OCI-LY1 (cell line): ENCODE measurements around the gene CETN3.
A peak's percentile ranks its signal among the peaks of the same experiment; 100 is the strongest.

Source experiments
- H2AFZ ChIP-seq: fragments of 200-600 bp; sonication (generic), shearing (Covaris generic); 2 replicates; pipeline ENCODE4 v1.6.0; 2014; ENCODE audit warnings: antibody characterized with exemption, mild to moderate bottlenecking, low read length
- H3F3A ChIP-seq: fragments of 200-600 bp; sonication (generic), shearing (Covaris generic); 2 replicates; pipeline ENCODE4 v1.6.0; 2014; ENCODE audit warnings: mild to moderate bottlenecking, antibody characterized with exemption, low read length, moderate library complexity; ENCODE audit not compliant: insufficient read depth
- H3K27ac ChIP-seq: fragments of 200-600 bp; sonication (generic); 2 replicates; pipeline ENCODE4 v1.5.1; 2014; ENCODE audit warnings: low read length, mixed run types, mild to moderate bottlenecking, low read depth; ENCODE audit not compliant: poor library complexity, severe bottlenecking
- H3K27me3 ChIP-seq: fragments of 200-600 bp; sonication (generic); 2 replicates; pipeline ENCODE4 v1.6.0; 2014; ENCODE audit warnings: antibody characterized with exemption, mild to moderate bottlenecking, low read length, moderate library complexity; ENCODE audit not compliant: insufficient read depth
- H3K36me3 ChIP-seq: fragments of 200-600 bp; sonication (generic); 2 replicates; pipeline ENCODE4 v1.6.1; 2014; ENCODE audit warnings: mild to moderate bottlenecking, antibody characterized with exemption, low read length, moderate library complexity, mixed read lengths; ENCODE audit not compliant: insufficient read depth
- H3K4me1 ChIP-seq: fragments of 200-600 bp; sonication (generic); 2 replicates; pipeline ENCODE4 v1.5.1; 2014; ENCODE audit warnings: mild to moderate bottlenecking, low read length, moderate library complexity; ENCODE audit not compliant: insufficient read depth, severe bottlenecking
- H3K4me2 ChIP-seq: fragments of 200-600 bp; sonication (generic), shearing (Covaris generic); 2 replicates; pipeline ENCODE4 v1.6.1; 2014; ENCODE audit warnings: low read length
- H3K4me3 ChIP-seq: fragments of 200-600 bp; sonication (generic); 2 replicates; pipeline ENCODE4 v1.5.1; 2014; ENCODE audit warnings: low read length, low read depth, mild to moderate bottlenecking, mixed read lengths; ENCODE audit not compliant: poor library complexity, severe bottlenecking
- H3K79me2 ChIP-seq: fragments of 200-600 bp; shearing (Covaris generic); 2 replicates; pipeline ENCODE4 v1.6.1; 2016; ENCODE audit warnings: mixed run types, low read length, mixed read lengths; ENCODE audit not compliant: insufficient read depth
- H3K9ac ChIP-seq: fragments of 200-600 bp; sonication (generic), shearing (Covaris generic); 2 replicates; pipeline ENCODE4 v1.6.1; 2014; ENCODE audit warnings: mild to moderate bottlenecking, low read length, mixed read lengths
- H3K9me2 ChIP-seq: fragments of 200-600 bp; sonication (generic), shearing (Covaris generic); 2 replicates; pipeline ENCODE4 v1.6.1; 2014; ENCODE audit warnings: low read depth, mild to moderate bottlenecking, low read length, mixed read lengths
- H3K9me3 ChIP-seq: fragments of 200-600 bp; shearing (Covaris generic); 2 replicates; pipeline ENCODE4 v1.6.1; 2014; ENCODE audit warnings: low read length, mixed read lengths
- H4K20me1 ChIP-seq: fragments of 200-600 bp; sonication (generic), shearing (Covaris generic); 2 replicates; pipeline ENCODE4 v1.6.0; 2016; ENCODE audit warnings: mild to moderate bottlenecking, low read length; ENCODE audit not compliant: insufficient read depth
- CTCF ChIP-seq: fragments of 200-600 bp; sonication (generic), shearing (Covaris generic); IDR thresholded peaks from 2 replicates; pipeline ENCODE4 v1.5.1; 2017; ENCODE audit warnings: mild to moderate bottlenecking, antibody characterized with exemption, low read length, moderate library complexity, mixed read lengths
- EZH2 ChIP-seq: fragments of 200-600 bp; sonication (generic), shearing (Covaris generic); IDR thresholded peaks from 2 replicates; pipeline ENCODE4 v1.8.0; 2017; ENCODE audit warnings: borderline replicate concordance, mixed run types, mild to moderate bottlenecking, antibody characterized with exemption, low read length, moderate library complexity, mixed read lengths

CETN3 gene

DNA sequence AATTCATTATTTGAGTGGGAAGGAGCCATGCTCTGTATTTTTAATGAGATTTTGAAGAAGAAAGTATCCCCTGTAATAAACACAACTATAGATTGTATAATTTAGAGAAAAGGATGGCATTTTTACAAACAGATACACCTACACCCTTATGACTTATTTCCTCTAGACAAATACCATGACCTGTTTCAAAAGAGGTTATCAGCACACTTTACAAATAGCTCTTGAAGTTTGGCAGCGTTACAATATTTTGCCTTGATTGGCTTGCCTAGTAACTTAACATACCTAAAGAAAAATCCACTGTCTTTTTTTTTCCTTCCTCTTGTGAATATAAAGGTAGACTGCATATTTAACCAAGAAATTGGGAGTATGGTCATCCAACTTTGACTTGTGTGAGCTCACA lies 28.5 kb upstream of the CETN3 start:
- H3K9ac ChIP-seq: no peak overlapping the region
- H3F3A ChIP-seq: no peaks in the 10 kb centered on the region
- peaks cover 8% of the 10 kb centered on the region for H3K4me1 ChIP-seq
- H3K27ac ChIP-seq: no peak overlapping the region
- no peaks in the 10 kb centered on the region for H3K27me3 ChIP-seq
- no peak overlapping the region for H2AFZ ChIP-seq
- H3K9me2 ChIP-seq: no peaks in the 10 kb centered on the region
- no peak overlapping the region for H3K4me2 ChIP-seq
- no peaks in the 10 kb centered on the region for H3K36me3 ChIP-seq
- H3K79me2 ChIP-seq: no peaks in the 10 kb centered on the region
- H4K20me1 ChIP-seq: no peaks in the 10 kb centered on the region
- H3K9me3 ChIP-seq: no peaks in the 10 kb centered on the region
- TF ChIP-seq EZH2 (no peak), CTCF (no peak)
- no peak overlapping the region for H3K4me3 ChIP-seq

DNA sequence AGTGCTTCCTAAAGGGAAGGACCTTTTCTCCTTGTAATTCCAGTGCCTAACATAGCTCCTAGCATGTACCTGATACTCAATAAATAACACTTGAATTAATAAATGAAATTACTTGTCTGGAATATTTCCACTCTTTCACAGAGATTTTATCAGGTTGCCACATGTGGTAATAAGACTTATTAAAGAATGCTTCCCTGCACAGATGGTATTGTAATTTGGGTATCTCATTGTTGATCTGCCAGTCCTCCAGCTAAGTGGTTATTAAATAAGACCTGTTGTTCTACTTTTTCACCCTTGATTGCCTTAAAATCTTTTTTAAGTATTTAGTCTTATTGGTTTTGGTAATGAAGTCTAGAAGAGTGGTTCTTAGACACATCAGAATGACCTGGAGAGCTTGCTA lies 28.1 kb upstream of the CETN3 start:
- H3K4me2 ChIP-seq: no peak overlapping the region
- H2AFZ ChIP-seq: no peak overlapping the region
- no peaks in the 10 kb centered on the region for H3K9me3 ChIP-seq
- H3K9me2 ChIP-seq: no peaks in the 10 kb centered on the region
- no peaks in the 10 kb centered on the region for H4K20me1 ChIP-seq
- H3K4me1 ChIP-seq: peaks cover 8% of the 10 kb centered on the region
- H3K27ac ChIP-seq: no peak overlapping the region
- H3K27me3 ChIP-seq: no peaks in the 10 kb centered on the region
- H3K4me3 ChIP-seq: no peak overlapping the region
- H3K36me3 ChIP-seq: no peaks in the 10 kb centered on the region
- H3K79me2 ChIP-seq: no peaks in the 10 kb centered on the region
- no peak overlapping the region for H3K9ac ChIP-seq
- no peak for TF ChIP-seq EZH2
- TF ChIP-seq CTCF: no peak
- H3F3A ChIP-seq: no peaks in the 10 kb centered on the region

DNA sequence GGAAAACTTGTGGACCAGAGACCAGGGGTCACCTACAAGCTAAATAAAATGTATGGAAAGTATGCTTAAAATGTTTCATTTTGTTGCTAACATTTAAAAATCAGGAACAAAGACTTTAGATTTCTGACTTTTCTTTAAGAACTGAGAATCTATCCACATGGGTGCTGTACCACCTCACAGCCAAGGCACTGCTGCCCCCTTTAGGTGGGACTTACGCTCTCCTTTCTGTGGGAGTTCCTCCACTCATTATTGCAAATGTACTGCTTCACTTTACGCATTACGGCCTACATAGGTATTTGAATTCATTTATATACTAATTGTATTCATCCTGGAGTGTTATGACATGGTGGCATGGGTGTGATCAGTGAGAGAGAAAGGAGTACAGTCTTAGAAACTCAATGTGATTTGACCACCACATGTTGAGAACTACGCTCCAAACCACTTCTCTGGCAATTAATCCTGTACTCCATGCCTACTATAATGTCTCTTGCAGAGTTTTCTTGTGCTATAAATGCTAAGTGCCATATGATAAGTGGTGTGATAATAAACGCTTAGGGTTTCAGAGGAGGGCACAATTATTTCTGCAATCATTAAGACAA lies 24.7 kb upstream of the CETN3 start:
- H3K27ac ChIP-seq: no peak overlapping the region
- no peak overlapping the region for H3K9ac ChIP-seq
- no peaks in the 10 kb centered on the region for H3K9me3 ChIP-seq
- no peaks in the 10 kb centered on the region for H3K27me3 ChIP-seq
- H3F3A ChIP-seq: no peaks in the 10 kb centered on the region
- no peaks in the 10 kb centered on the region for H3K4me1 ChIP-seq
- H2AFZ ChIP-seq: no peak overlapping the region
- TF ChIP-seq CTCF: peak; percentile 89
- TF ChIP-seq EZH2: no peak
- no peaks in the 10 kb centered on the region for H4K20me1 ChIP-seq
- no peak overlapping the region for H3K4me3 ChIP-seq
- H3K9me2 ChIP-seq: no peaks in the 10 kb centered on the region
- H3K36me3 ChIP-seq: no peaks in the 10 kb centered on the region
- no peaks in the 10 kb centered on the region for H3K79me2 ChIP-seq
- H3K4me2 ChIP-seq: no peak overlapping the region
